ENCODE data around the gene SERPINB2.
"Not testable (repeated sequence)": the region's sequence is repeated elsewhere in the genome, so short reads cannot be mapped to it uniquely, and the experiment has no call there.

DNA sequence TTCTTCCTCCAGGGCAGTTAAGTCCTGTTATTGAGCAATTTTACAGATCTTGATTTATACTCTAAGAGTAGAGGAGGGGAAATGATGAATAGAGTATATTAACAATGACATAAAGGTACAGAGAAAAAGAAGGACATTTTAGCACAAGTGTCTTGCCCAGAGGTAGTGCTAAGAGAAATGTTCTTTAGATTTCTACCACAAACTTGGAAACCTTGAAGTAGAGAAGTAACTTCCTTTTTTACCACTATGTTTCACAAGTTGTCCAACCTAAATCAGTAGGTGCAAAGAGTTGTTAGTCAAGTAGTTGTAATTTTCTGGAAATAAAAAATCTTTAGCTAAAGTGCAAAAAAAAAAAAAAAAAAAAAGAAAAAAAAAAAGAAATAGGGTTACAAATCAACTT lies 41.9 kb downstream of the SERPINB2 start:
- not testable (repeated sequence) for TF ChIP-seq CTCF (conservative IDR thresholded peaks at IDR 0.05; ENCODE audit: low read depth, low read length); EZH2 (IDR thresholded peaks at IDR 0.05; ENCODE audit: borderline replicate concordance, low read depth, low read length, poor library complexity, severe bottlenecking)
